Endothelial cell of umbilical vein (primary cell): ENCODE measurements around the gene ZNF804B.

Experiments
- CTCF ChIP-seq, 2 donors: IDR thresholded peaks; 1 replicate in 1 of 2; 2 replicates in 1 of 2; pipeline ENCODE4 v1.5.1; 2011; ENCODE audit warnings: low read length in 2 of 2, mild to moderate bottlenecking in 2 of 2, moderate library complexity in 2 of 2, control low read depth in 1 of 2, inconsistent platforms in 1 of 2, low read depth in 1 of 2; ENCODE audit not compliant: insufficient read depth in 1 of 2; ENCODE audit errors: extremely low read depth in 1 of 2
- EZH2 ChIP-seq: IDR thresholded peaks from 2 replicates; pipeline ENCODE4 v1.6.1; 2012; ENCODE audit warnings: borderline replicate concordance, low read depth, mild to moderate bottlenecking, moderate library complexity, low read length, inconsistent platforms; ENCODE audit not compliant: severe bottlenecking
- MYC ChIP-seq: IDR thresholded peaks from one replicate; pipeline ENCODE4 v1.6.1; 2011; ENCODE audit warnings: mild to moderate bottlenecking, low read depth, low read length
- POLR2A ChIP-seq: IDR thresholded peaks from 2 replicates; pipeline ENCODE4 v1.6.1; 2012; ENCODE audit warnings: low read depth, mild to moderate bottlenecking, control low read depth, low read length
- POLR2AphosphoS5 ChIP-seq: IDR thresholded peaks from 2 replicates; pipeline ENCODE4 v1.6.1; 2012; ENCODE audit warnings: low read depth, mild to moderate bottlenecking, control low read depth, low read length, moderate library complexity; ENCODE audit not compliant: insufficient read depth

- TF ChIP-seq CTCF (IDR thresholded peaks at IDR 0.05; ENCODE audit: extremely low read depth in 1 of 2, insufficient read depth in 1 of 2, low read depth in 1 of 2, low read length in 2 of 2), result no peak
- TF ChIP-seq EZH2, result no peak
- TF ChIP-seq POLR2A, result no peak
- no peak for TF ChIP-seq POLR2AphosphoS5
- TF ChIP-seq MYC, result no peak
Measured at GRCh38 chr7:89160107-89160506, 400.6 kb downstream of the ZNF804B start.
